ENCODE data around the gene POLR1A.

DNA sequence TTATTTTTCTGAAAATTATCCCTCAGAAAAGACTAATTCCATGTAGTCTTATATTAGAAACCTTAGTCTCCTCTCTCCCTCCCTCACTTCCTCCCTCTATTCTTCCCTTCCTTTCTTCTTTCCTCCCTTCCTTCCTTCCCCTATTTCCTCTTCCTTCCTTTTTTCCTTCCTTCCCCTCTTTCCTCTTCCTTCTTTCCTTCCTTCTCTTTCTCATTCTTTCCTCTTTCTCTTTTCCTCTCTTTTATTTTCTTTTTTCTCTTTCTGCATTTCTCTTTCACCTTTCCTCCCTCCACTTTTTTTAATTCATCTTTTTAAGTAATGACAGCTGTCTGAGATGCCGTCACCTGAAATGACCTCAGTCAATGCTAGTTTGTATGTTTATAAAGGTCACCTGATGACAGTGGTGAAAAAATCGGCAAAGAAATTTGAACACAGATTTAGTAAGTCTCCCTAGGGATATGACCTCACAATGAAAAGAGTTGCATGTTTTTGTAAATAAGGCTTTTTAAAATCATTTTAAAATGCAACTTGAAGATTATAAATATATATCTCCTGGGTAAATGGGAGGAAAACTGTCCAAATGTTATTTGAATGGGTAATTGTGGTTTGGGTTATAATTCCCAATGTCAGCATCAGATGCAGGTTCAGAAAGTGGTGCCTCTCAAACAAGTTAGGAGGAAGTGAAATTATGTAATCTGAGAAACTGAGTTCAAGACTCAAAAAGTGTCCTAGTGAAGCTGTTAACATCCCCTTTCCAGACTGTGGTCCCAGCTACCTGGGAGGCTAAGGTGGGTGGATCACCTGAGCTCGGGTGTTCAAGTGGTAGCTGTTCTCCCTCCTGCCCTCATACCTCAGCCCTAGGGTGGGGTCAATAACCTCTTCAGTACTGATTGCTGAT is 126.6 kb downstream of the POLR1A start:
- TF ChIP-seq, protein P1, sequence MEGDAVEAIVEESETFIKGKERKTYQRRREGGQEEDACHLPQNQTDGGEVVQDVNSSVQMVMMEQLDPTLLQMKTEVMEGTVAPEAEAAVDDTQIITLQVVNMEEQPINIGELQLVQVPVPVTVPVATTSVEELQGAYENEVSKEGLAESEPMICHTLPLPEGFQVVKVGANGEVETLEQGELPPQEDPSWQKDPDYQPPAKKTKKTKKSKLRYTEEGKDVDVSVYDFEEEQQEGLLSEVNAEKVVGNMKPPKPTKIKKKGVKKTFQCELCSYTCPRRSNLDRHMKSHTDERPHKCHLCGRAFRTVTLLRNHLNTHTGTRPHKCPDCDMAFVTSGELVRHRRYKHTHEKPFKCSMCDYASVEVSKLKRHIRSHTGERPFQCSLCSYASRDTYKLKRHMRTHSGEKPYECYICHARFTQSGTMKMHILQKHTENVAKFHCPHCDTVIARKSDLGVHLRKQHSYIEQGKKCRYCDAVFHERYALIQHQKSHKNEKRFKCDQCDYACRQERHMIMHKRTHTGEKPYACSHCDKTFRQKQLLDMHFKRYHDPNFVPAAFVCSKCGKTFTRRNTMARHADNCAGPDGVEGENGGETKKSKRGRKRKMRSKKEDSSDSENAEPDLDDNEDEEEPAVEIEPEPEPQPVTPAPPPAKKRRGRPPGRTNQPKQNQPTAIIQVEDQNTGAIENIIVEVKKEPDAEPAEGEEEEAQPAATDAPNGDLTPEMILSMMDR (IDR thresholded peaks at IDR 0.05), result peak; percentile 24
- TF ChIP-seq EZH2 (IDR thresholded peaks at IDR 0.05; ENCODE audit: borderline replicate concordance, insufficient read depth, low read depth, low read length, poor library complexity, severe bottlenecking), result no peak
